NK-92 (cell line): Measurements from ENCODE around the gene MFSD1.

Experiments used
- DNase-seq: peaks from one replicate; lab custom pipeline; 2025; ENCODE audit not compliant: unreplicated experiment; lab: John Stamatoyannopoulos, UW

MFSD1 gene

DNA sequence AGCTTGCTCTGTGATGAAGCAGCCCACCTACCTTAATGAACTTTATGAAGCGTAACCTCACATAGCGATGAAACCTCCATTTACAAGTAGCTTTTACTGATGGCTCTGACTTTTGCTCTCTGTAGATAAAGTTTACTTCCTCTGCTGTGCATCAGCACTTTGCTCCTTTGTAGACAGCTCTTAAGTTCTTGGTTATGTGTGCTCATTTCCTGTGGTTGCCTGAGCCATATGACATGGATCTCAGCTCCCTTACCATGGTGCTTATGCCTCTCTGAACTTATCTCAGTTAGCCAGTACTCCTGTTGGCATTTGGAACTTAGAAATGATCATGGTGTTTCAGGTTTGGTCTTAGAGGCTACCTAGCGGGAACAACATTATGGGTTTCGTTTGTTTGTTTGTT lies 7.8 kb downstream of the MFSD1 start:
- DNase-seq = no peak

GRCh38 chr3:158810823-158811724 lies 9.2 kb downstream of the MFSD1 start:
- no peak for DNase-seq

GRCh38 chr3:158819282-158819681 lies 17.4 kb downstream of the MFSD1 start:
- DNase-seq = no peak

DNA sequence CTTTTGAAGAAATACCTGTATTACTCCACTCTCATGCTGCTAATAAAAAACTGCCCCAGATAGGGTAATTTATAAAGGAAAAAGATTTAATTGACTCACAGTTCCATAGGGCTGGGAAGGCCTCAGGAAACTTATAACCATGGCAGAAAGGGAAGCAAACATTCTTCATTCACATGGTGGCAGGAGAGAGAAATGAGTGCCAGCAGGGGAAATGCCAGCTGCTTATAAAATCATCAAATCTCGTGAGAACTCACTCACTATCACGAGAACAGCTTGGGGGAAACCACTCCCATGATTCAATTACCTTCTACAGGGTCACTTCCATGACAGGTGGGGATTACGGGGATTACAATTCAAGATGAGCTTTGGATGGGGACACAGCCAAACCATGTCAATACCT lies 18.7 kb downstream of the MFSD1 start:
- no peak for DNase-seq

DNA sequence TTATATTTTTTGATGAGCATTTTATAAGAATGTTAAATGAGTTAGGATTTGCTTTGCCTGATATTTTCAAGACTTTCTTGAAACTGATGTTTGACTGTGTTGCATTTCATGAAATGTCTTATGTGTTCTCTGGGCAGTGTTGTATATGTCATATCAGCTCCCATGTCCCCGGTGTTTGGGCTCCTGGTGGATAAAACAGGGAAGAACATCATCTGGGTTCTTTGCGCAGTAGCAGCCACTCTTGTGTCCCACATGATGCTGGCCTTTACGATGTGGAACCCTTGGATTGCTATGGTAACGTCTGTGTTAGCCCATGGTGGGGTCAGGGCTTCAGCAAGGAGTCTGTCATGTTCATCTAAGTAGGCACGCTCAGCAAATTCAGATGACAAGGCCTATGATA lies 20.0 kb downstream of the MFSD1 start:
- DNase-seq = no peak

GRCh38 chr3:158823426-158823825 lies 21.6 kb downstream of the MFSD1 start:
- no peak for DNase-seq

- DNase-seq = no peak
Measured at GRCh38 chr3:158827773-158828172, 25.9 kb downstream of the MFSD1 start.

DNA sequence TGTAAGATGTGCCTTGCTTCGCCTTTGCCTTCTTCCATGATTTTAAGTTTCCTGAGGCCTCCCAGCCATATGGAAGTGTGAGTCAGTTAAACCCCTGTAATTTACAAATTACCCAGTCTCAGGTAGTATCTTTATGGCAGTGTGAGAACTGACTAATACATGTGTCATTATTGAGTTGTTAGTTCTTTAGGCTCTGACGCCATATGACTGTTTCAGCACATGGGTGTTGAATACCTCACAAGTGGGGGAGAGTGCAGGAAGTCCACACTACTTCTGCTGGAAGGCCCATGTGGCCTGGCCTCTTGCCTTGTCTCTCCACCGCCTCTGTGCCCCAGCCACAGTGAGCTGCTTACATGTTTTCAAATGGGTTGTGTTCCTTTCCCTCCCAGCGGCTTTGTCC lies 28.5 kb downstream of the MFSD1 start:
- no peak for DNase-seq

DNA sequence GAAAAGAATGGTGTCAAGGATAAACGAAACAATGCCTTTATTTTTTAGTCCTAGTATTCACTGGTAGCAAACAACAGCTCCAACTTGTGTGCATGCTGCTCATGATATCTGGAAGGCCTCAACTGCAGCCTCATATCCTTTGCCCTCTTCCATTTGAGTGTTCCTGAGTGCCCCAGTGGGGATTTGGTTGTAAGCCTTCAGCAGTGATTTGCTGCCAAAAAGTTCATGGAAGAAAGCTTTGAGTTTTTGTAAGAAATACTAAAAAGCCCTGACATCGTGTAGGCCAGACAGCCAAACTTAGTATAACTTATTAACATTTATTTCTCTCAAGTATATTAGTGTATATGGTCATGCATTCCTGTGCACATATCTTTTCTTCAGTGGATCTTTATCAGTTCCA lies 30.0 kb downstream of the MFSD1 start:
- no peak for DNase-seq

DNA sequence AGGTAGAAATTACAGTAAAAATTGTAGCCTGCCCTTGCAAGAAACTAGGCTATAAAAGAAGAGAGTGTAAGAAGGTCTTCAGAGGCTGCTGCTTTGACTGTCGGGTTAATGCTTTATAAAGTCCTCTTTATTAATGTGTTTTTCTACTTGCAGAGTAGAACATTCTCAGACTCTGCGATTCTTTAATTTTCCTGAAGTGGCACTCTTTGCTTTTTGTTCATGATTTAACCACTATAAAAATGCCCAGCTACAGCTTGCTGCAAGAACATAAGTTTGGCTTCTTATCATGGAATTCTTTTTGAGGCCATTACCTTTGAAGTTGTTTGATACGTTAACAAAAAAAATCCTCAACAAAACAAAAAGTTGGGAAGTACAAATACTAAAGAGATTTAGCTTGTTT lies 33.8 kb downstream of the MFSD1 start:
- no peak for DNase-seq

- no peak for DNase-seq
Measured at GRCh38 chr3:158836312-158836711, 34.5 kb downstream of the MFSD1 start.

GRCh38 chr3:158837240-158837639 lies 35.4 kb downstream of the MFSD1 start:
- no peak for DNase-seq

DNA sequence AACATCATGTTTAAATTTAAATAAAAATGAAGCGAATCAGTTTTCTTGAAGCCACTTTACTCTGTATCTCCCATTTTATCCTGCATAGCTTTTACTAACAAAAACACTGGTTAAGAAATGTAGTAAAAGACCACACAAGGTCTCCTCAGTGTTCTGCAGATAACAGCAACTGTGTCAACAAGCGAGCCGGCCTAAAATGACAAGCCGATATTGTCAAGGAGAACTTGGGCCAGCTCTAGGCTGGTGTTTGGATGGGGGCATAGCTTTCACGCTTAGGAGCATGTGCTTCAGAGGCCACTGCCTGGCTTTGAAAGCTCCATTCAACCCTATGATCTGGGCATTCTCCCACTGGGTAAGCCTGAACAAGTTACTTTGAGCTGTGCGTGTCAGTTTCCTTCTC lies 38.1 kb downstream of the MFSD1 start:
- DNase-seq = no peak

DNA sequence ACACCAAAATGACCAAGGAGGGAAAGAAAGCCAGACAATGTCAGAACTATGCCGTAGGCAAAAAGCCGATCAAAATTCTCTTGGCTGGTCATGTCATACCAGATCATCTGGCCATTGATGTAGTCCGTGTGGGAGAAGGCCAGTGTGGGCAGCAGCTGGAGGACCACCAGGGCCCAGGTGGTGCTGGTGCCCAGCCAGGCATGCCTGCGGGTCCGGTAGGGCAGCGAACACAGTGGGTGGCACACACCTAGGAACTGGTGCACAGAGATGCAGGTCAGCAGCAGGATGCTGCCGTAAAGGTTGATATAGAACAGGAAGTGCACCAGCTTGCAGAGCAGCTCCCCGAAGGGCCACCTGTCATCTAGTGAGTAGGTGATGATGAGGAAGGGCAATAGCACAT lies 39.5 kb downstream of the MFSD1 start:
- no peak for DNase-seq

GRCh38 chr3:158842976-158843375 lies 41.1 kb downstream of the MFSD1 start:
- no peak for DNase-seq

DNA sequence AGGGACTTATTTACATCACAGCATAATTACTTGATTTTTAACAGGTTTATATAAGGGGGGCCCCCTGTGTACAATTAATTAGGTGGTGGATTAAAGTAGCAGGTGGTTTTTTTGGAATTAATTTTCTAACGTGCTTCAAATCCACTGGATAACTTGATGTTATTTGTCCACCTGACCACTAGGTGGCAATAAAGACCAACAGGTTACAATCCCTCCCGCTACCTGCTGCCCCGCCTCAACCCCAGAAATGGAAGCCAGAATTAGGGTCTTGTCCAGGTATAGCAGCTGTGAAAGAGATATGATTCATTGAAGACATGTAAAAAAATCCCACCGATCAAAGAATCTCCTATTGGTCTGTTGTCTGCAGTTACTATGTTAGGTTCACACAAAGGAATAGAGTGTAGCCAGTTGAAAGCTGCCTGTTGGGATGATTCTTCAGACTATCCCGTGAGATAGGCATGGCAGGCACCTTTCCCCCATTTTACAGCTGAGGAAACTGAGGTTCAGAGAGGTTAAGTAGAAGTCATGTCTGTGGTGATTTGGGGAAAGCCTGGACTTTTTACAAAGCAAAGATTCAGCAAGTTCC lies 44.0 kb downstream of the MFSD1 start:
- DNase-seq = no peak

GRCh38 chr3:158846803-158847451 lies 45.1 kb downstream of the MFSD1 start:
- no peak for DNase-seq

DNA sequence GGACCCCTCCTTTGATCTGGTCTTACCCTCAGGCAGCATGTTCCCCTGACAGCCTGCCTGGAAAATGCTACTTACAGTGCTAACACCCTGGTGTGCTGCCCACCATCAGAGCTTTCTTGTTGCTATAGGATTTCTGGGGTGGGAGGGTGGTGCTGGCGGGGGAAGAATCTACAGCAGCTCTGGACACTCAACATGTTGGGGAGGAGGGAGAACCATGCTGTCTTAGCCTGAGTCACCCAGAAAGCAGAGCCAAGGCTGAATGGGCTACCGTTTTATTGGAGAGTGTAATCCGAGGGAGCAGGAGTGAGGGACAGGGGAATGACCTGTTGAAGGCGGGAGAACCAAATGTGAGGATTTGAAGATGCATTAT lies 45.6 kb downstream of the MFSD1 start:
- DNase-seq = no peak

DNA sequence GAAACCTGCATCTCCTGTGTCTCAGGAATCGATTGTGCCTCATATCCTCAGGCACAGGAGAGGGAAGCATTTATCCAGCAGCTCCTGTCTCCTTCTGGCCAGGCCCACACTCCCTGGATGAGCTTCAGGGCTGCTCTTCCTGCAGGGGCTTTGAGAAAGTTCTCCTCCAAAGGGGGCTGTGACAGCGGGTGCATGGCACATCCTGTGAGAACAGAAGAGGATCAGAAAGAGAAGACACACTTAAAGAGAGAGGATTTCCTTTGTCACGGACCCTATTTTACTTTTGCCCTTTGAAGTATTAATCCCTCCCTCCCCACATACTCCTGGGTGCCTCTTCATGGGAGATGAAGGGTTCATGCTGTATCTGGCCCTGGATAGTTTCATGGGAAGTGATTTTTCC lies 46.0 kb downstream of the MFSD1 start:
- DNase-seq = no peak

DNA sequence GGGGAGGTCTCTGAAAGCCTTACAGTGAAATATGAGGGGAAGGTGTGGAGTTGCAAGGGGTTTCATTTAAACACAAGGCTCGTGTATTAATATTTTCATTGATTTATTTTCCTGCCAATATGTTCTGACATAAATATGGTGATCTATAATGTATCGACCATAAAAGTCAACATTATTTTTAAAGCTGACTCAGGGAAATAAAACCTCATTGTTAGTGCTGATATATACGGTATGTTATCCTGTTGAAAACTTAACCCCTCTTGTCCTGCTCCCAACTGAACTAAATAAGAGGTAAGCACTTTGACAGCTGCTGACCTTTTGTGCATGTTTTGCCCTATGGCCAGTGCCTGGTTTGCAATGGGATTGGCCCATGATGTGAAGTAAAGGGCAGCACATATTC lies 47.9 kb downstream of the MFSD1 start:
- DNase-seq = no peak

GRCh38 chr3:158859362-158859761 lies 57.5 kb downstream of the MFSD1 start:
- no peak for DNase-seq

DNA sequence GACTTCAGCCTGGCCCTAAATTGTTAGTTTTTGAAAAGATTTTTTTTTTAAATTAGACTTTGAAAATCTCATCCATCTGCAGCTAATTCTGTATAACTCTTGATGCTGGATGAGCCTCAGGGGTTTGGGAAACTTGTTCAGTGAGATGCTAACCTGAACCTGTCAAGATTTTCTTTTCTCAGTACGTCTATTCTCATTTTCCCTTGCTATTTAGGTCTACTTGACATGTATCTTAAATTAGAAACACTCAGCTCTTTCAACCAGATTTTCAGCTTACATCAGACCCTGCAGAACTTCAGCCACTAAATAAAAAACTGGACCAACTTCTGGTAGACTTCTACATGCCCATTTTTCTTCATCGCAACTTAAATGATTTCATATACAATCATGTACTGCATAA lies 61.4 kb downstream of the MFSD1 start:
- no peak for DNase-seq
